GM23338 (cell line): ENCODE measurements around the gene CRB2. TPM values are rescaled to one million over a fixed set of nuclear protein-coding genes. Genes with fewer than 3 reads are reported as not detected.

Experiments used
- ATAC-seq: fragments of 200-7000 bp; cut with Tn5 transposase; 3 replicates; pipeline ENCODE4 v1.9.1; 2020
- DNase-seq: peaks from one replicate; pipeline ENCODE4 v3.0.0-alpha.2; 2015; ENCODE audit warnings: low spot score
- H2AFZ ChIP-seq: fragments of 200-600 bp; sonication (generic); 2 replicates; pipeline ENCODE4 v1.8.0; 2016; ENCODE audit warnings: antibody characterized with exemption, mild to moderate bottlenecking, moderate library complexity
- H3F3A ChIP-seq: fragments of 200-600 bp; sonication (generic); replicated peaks from 2 replicates; pipeline ENCODE4 v1.8.0; 2017; ENCODE audit warnings: antibody characterized with exemption, mixed run types, low read depth
- H3K27ac ChIP-seq: fragments of 200-600 bp; sonication (generic); 2 replicates; pipeline ENCODE4 v1.6.1; 2016; ENCODE audit warnings: low read depth
- H3K27me3 ChIP-seq: fragments of 200-600 bp; sonication (generic); 2 replicates; pipeline ENCODE4 v1.8.0; 2016; ENCODE audit warnings: mild to moderate bottlenecking, mixed run types, moderate library complexity; ENCODE audit not compliant: insufficient read depth
- H3K36me3 ChIP-seq: fragments of 200-600 bp; sonication (generic); 2 replicates; pipeline ENCODE4 v1.8.0; 2016; ENCODE audit warnings: mild to moderate bottlenecking; ENCODE audit not compliant: insufficient read depth
- H3K4me1 ChIP-seq: fragments of 200-600 bp; sonication (generic); 2 replicates; pipeline ENCODE4 v1.8.0; 2016; ENCODE audit warnings: mild to moderate bottlenecking, moderate library complexity; ENCODE audit not compliant: insufficient read depth
- H3K4me2 ChIP-seq: fragments of 200-600 bp; sonication (generic); 2 replicates; pipeline ENCODE4 v1.7.1; 2017; ENCODE audit warnings: mixed run types
- H3K4me3 ChIP-seq: fragments of 200-600 bp; sonication (generic); 2 replicates; pipeline ENCODE4 v1.6.1; 2016; ENCODE audit warnings: mixed run types
- H3K79me2 ChIP-seq: fragments of 200-600 bp; sonication (generic); replicated peaks from 2 replicates; pipeline ENCODE4 v1.8.0; 2017; ENCODE audit warnings: mild to moderate bottlenecking; ENCODE audit not compliant: insufficient read depth
- H3K9me2 ChIP-seq: fragments of 200-600 bp; sonication (generic); 2 replicates; pipeline ENCODE4 v1.8.0; 2017; ENCODE audit not compliant: insufficient read depth
- H4K20me1 ChIP-seq: fragments of 200-600 bp; sonication (generic); replicated peaks from 2 replicates; pipeline ENCODE4 v1.8.0; 2017; ENCODE audit warnings: mild to moderate bottlenecking; ENCODE audit not compliant: insufficient read depth
- H3K27ac Mint-ChIP-seq: 2 replicates; pipeline ENCODE4 v1.8.0; 2020; ENCODE audit warnings: inconsistent platforms, mild to moderate bottlenecking, moderate library complexity, mixed read lengths
- H3K27me3 Mint-ChIP-seq: 3 replicates; pipeline ENCODE4 v1.8.0; 2022; ENCODE audit warnings: low read depth, mild to moderate bottlenecking, moderate library complexity, mixed read lengths, inconsistent platforms; ENCODE audit not compliant: insufficient read depth, poor library complexity
- H3K36me3 Mint-ChIP-seq: 3 replicates; pipeline ENCODE4 v1.8.0; 2021; ENCODE audit warnings: low read depth, mild to moderate bottlenecking, inconsistent platforms, moderate library complexity, mixed read lengths
- H3K4me1 Mint-ChIP-seq: 3 replicates; pipeline ENCODE4 v1.8.0; 2020; ENCODE audit warnings: mild to moderate bottlenecking, inconsistent platforms, mixed read lengths
- H3K4me3 Mint-ChIP-seq: 3 replicates; pipeline ENCODE4 v1.8.0; 2021; ENCODE audit warnings: moderate library complexity, mild to moderate bottlenecking, inconsistent platforms, mixed read lengths
- H3K9me3 Mint-ChIP-seq: 3 replicates; pipeline ENCODE4 v1.8.0; 2020; ENCODE audit warnings: moderate library complexity, mild to moderate bottlenecking, inconsistent platforms, mixed read lengths
- CREB1 ChIP-seq: fragments of 250-450 bp; sonication (Bioruptor Pico); IDR thresholded peaks from 2 replicates; pipeline ENCODE4 v1.5.0; 2020; ENCODE audit warnings: low read depth, mild to moderate bottlenecking, moderate library complexity
- ETS1 ChIP-seq: IDR thresholded peaks from 2 replicates; pipeline ENCODE4 v1.6.1; 2016; ENCODE audit warnings: antibody characterized with exemption
- EZH2 ChIP-seq: fragments of 200-600 bp; sonication (generic); IDR thresholded peaks from one replicate; pipeline ENCODE4 v1.8.0; 2017; ENCODE audit warnings: antibody characterized with exemption, mild to moderate bottlenecking, low read depth; ENCODE audit not compliant: unreplicated experiment
- EZH2phosphoT487 ChIP-seq: fragments of 200-600 bp; sonication (generic); IDR thresholded peaks from one replicate; pipeline ENCODE4 v1.8.1; 2018; ENCODE audit warnings: antibody characterized with exemption; ENCODE audit not compliant: unreplicated experiment
- JUNB ChIP-seq: IDR thresholded peaks from one replicate; pipeline ENCODE4 v1.6.1; 2016; ENCODE audit warnings: antibody characterized with exemption; ENCODE audit not compliant: unreplicated experiment
- NANOG ChIP-seq: IDR thresholded peaks from 2 replicates; pipeline ENCODE4 v1.6.1; 2016; ENCODE audit warnings: antibody characterized with exemption, borderline replicate concordance
- POLR2AphosphoS5 ChIP-seq: IDR thresholded peaks from 2 replicates; pipeline ENCODE4 v1.6.1; 2016; ENCODE audit warnings: antibody characterized with exemption, low read depth
- REST ChIP-seq: IDR thresholded peaks from one replicate; pipeline ENCODE4 v1.6.1; 2018; ENCODE audit warnings: antibody characterized with exemption; ENCODE audit not compliant: unreplicated experiment
- STAT1 ChIP-seq: IDR thresholded peaks from one replicate; pipeline ENCODE4 v1.6.1; 2016; ENCODE audit warnings: antibody characterized with exemption; ENCODE audit not compliant: unreplicated experiment
- ZNF114 ChIP-seq: fragments of 250-450 bp; sonication (Bioruptor Pico); IDR thresholded peaks from 2 replicates; pipeline ENCODE4 v1.5.0; 2020; ENCODE audit warnings: mild to moderate bottlenecking, moderate library complexity
- ZNF331 ChIP-seq: fragments of 250-450 bp; sonication (Bioruptor Pico); IDR thresholded peaks from 2 replicates; pipeline ENCODE4 v1.5.0; 2020; ENCODE audit warnings: low read depth, mild to moderate bottlenecking, moderate library complexity
- polyA plus RNA-seq: library from polyadenylated mRNA; unstranded; fragments of >200 nt; fragmentation: Nextera tagmentation; extraction: Ambion mirVana; gene quantifications from 2 replicates; pipeline ENCODE4 v1.2.1, GENCODE V29; 2016
- total RNA-seq: library from RNA; depleted of rRNA; stranded (reverse); fragments of >200 nt; shearing (Covaris generic); gene quantifications from 2 replicates; pipeline ENCODE4 v1.2.3, GENCODE V29; 2014
- TF ChIP-seq, protein P1 (sequence below): fragments of 250-450 bp; sonication (Bioruptor Pico); IDR thresholded peaks from 2 replicates; pipeline ENCODE4 v1.5.0; 2020; ENCODE audit warnings: mild to moderate bottlenecking, moderate library complexity
- TF ChIP-seq, protein P2 (sequence below), 2 experiments: fragments of 200-600 bp in 1 of 2; sonication (generic) in 1 of 2; conservative IDR thresholded peaks; 2 replicates each; pipeline versions ENCODE4 v1.5.1 to v1.6.1; 2016 to 2017; ENCODE audit warnings: antibody characterized with exemption in 2 of 2, low read depth in 2 of 2, mild to moderate bottlenecking in 2 of 2, moderate library complexity in 1 of 2

Gene CRB2
- total and polyA plus RNA-seq, 2 experiments from 2014 or later: 0.34 to 10.2 TPM

- H3K36me3 Mint-ChIP-seq: no peaks in the 10 kb centered on the region
These were observed 51.3 kb downstream of the CRB2 start for GRCh38 chr9:123407217-123407851.

More at GRCh38 chr9:123407217-123407851, 51.3 kb downstream of the CRB2 start:
- H3K27ac ChIP-seq: no peak overlapping the region
- no peak overlapping the region for H3K4me3 Mint-ChIP-seq
- no peak for DNase-seq
- no peak overlapping the region for H3K4me2 ChIP-seq
- TF ChIP-seq NANOG (no peak), STAT1 (no peak), JUNB (no peak), ETS1 (no peak), ZNF114 (CRISPR knock-in tag) (no peak), ZNF331 (CRISPR knock-in tag) (no peak), EZH2phosphoT487 (no peak), EZH2 (no peak), CREB1 (CRISPR knock-in tag) (no peak), REST (no peak), POLR2AphosphoS5 (no peak)
- TF ChIP-seq, protein P1, sequence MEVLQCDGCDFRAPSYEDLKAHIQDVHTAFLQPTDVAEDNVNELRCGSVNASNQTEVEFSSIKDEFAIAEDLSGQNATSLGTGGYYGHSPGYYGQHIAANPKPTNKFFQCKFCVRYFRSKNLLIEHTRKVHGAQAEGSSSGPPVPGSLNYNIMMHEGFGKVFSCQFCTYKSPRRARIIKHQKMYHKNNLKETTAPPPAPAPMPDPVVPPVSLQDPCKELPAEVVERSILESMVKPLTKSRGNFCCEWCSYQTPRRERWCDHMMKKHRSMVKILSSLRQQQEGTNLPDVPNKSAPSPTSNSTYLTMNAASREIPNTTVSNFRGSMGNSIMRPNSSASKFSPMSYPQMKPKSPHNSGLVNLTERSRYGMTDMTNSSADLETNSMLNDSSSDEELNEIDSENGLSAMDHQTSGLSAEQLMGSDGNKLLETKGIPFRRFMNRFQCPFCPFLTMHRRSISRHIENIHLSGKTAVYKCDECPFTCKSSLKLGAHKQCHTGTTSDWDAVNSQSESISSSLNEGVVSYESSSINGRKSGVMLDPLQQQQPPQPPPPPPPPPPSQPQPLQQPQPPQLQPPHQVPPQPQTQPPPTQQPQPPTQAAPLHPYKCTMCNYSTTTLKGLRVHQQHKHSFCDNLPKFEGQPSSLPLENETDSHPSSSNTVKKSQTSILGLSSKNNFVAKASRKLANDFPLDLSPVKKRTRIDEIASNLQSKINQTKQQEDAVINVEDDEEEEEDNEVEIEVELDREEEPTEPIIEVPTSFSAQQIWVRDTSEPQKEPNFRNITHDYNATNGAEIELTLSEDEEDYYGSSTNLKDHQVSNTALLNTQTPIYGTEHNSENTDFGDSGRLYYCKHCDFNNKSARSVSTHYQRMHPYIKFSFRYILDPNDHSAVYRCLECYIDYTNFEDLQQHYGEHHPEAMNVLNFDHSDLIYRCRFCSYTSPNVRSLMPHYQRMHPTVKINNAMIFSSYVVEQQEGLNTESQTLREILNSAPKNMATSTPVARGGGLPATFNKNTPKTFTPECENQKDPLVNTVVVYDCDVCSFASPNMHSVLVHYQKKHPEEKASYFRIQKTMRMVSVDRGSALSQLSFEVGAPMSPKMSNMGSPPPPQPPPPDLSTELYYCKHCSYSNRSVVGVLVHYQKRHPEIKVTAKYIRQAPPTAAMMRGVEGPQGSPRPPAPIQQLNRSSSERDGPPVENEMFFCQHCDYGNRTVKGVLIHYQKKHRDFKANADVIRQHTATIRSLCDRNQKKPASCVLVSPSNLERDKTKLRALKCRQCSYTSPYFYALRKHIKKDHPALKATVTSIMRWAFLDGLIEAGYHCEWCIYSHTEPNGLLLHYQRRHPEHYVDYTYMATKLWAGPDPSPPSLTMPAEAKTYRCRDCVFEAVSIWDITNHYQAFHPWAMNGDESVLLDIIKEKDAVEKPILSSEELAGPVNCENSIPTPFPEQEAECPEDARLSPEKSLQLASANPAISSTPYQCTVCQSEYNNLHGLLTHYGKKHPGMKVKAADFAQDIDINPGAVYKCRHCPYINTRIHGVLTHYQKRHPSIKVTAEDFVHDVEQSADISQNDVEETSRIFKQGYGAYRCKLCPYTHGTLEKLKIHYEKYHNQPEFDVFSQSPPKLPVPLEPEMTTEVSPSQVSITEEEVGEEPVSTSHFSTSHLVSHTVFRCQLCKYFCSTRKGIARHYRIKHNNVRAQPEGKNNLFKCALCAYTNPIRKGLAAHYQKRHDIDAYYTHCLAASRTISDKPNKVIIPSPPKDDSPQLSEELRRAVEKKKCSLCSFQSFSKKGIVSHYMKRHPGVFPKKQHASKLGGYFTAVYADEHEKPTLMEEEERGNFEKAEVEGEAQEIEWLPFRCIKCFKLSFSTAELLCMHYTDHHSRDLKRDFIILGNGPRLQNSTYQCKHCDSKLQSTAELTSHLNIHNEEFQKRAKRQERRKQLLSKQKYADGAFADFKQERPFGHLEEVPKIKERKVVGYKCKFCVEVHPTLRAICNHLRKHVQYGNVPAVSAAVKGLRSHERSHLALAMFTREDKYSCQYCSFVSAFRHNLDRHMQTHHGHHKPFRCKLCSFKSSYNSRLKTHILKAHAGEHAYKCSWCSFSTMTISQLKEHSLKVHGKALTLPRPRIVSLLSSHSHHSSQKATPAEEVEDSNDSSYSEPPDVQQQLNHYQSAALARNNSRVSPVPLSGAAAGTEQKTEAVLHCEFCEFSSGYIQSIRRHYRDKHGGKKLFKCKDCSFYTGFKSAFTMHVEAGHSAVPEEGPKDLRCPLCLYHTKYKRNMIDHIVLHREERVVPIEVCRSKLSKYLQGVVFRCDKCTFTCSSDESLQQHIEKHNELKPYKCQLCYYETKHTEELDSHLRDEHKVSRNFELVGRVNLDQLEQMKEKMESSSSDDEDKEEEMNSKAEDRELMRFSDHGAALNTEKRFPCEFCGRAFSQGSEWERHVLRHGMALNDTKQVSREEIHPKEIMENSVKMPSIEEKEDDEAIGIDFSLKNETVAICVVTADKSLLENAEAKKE (CRISPR knock-in tag): no peak
- TF ChIP-seq, protein P2, sequence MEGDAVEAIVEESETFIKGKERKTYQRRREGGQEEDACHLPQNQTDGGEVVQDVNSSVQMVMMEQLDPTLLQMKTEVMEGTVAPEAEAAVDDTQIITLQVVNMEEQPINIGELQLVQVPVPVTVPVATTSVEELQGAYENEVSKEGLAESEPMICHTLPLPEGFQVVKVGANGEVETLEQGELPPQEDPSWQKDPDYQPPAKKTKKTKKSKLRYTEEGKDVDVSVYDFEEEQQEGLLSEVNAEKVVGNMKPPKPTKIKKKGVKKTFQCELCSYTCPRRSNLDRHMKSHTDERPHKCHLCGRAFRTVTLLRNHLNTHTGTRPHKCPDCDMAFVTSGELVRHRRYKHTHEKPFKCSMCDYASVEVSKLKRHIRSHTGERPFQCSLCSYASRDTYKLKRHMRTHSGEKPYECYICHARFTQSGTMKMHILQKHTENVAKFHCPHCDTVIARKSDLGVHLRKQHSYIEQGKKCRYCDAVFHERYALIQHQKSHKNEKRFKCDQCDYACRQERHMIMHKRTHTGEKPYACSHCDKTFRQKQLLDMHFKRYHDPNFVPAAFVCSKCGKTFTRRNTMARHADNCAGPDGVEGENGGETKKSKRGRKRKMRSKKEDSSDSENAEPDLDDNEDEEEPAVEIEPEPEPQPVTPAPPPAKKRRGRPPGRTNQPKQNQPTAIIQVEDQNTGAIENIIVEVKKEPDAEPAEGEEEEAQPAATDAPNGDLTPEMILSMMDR (conservative IDR thresholded peaks at IDR 0.05; ENCODE audit: low read depth in 2 of 2): no peak
- H3K9me2 ChIP-seq: no peaks in the 10 kb centered on the region
- no peaks in the 10 kb centered on the region for H3K9me3 Mint-ChIP-seq
- no peaks in the 10 kb centered on the region for H3K27me3 ChIP-seq
- no peak overlapping the region for H2AFZ ChIP-seq
- peaks cover 8% of the 10 kb centered on the region for H3K27me3 Mint-ChIP-seq
- H3K4me1 ChIP-seq: peaks cover 4% of the 10 kb centered on the region; the same call in 1 of the 2 replicates
- no peaks in the 10 kb centered on the region for H3K36me3 ChIP-seq
- no peak overlapping the region; the same call in 1 of the 2 replicates for H3K27ac Mint-ChIP-seq
- H3K4me3 ChIP-seq: no peak overlapping the region
- 0 out of 2 replicates have a peak, but pooled peaks cover 2% of the 10 kb centered on the region for H4K20me1 ChIP-seq
- no peaks in the 10 kb centered on the region for H3K79me2 ChIP-seq
- ATAC-seq: no peak
- 0 out of 2 replicates have a peak, but pooled peaks cover 6% of the 10 kb centered on the region for H3F3A ChIP-seq
- peaks cover 24% of the 10 kb centered on the region for H3K4me1 Mint-ChIP-seq
